ENCODE measurements around the gene CFAP141.
"Not testable (repeated sequence)": the region's sequence is repeated elsewhere in the genome, so short reads cannot be mapped to it uniquely, and the experiment has no call there.

DNA sequence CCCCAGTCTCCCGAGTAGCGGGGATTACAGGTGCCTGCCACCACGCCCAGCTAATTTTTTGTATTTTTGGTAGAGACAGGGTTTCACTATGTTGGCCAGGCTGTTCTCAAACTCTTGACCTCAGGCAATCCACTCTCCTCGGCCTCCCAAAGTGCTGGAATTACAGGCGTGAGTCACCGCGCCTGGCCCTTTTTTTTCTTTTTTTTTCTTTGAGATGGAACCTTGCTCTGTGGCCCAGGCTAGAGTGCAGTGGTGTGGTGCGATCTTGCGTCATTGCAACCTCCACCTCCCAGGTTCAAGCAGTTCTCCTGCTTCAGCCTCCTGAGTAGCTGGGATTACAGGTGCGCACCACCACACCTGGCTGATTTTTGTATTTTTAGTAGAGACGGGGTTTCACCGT is 27.0 kb upstream of the CFAP141 start:
- TF ChIP-seq, protein P1, sequence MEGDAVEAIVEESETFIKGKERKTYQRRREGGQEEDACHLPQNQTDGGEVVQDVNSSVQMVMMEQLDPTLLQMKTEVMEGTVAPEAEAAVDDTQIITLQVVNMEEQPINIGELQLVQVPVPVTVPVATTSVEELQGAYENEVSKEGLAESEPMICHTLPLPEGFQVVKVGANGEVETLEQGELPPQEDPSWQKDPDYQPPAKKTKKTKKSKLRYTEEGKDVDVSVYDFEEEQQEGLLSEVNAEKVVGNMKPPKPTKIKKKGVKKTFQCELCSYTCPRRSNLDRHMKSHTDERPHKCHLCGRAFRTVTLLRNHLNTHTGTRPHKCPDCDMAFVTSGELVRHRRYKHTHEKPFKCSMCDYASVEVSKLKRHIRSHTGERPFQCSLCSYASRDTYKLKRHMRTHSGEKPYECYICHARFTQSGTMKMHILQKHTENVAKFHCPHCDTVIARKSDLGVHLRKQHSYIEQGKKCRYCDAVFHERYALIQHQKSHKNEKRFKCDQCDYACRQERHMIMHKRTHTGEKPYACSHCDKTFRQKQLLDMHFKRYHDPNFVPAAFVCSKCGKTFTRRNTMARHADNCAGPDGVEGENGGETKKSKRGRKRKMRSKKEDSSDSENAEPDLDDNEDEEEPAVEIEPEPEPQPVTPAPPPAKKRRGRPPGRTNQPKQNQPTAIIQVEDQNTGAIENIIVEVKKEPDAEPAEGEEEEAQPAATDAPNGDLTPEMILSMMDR (IDR thresholded peaks at IDR 0.05; ENCODE audit: poor library complexity, severe bottlenecking), result not testable (repeated sequence)
- TF ChIP-seq EZH2 (IDR thresholded peaks at IDR 0.05; ENCODE audit: borderline replicate concordance, insufficient read depth, low read length, poor library complexity, severe bottlenecking); TAF1 (IDR thresholded peaks at IDR 0.05; ENCODE audit: low read depth); EP300 (conservative IDR thresholded peaks at IDR 0.05; ENCODE audit: poor library complexity, severe bottlenecking); POLR2AphosphoS5 (IDR thresholded peaks at IDR 0.05); RAD21 (conservative IDR thresholded peaks at IDR 0.05): not testable (repeated sequence)
